K562 (cell line): Measurements from ENCODE around the gene ASIP. TPM values are rescaled to one million over a fixed set of nuclear protein-coding genes. Genes with fewer than 3 reads are reported as not detected.

ENCODE experiments used
- BACH1 ChIP-seq: fragments of 200-800 bp; sonication (Bioruptor generic); IDR thresholded peaks from 2 replicates; pipeline ENCODE4 v1.6.1; 2016; ENCODE audit warnings: missing genetic modification characterization, missing compliant biosample characterization
- CXXC5 ChIP-seq: fragments of 250-450 bp; sonication (Bioruptor Pico); IDR thresholded peaks from 2 replicates; pipeline ENCODE4 v1.8.0; 2022; ENCODE audit warnings: inconsistent platforms, mild to moderate bottlenecking, moderate library complexity
- DEAF1 ChIP-seq: fragments of 450-650 bp; formaldehyde crosslinking; IDR thresholded peaks from 2 replicates; pipeline ENCODE4 v1.4.0; 2020; ENCODE audit warnings: mild to moderate bottlenecking, moderate library complexity
- E2F6 ChIP-seq, 2 experiments: IDR thresholded peaks; 2 replicates each; pipeline ENCODE4 v1.6.1; 2011; ENCODE audit warnings: borderline replicate concordance in 1 of 2, control low read depth in 1 of 2, low read depth in 1 of 2, low read length in 1 of 2, mild to moderate bottlenecking in 1 of 2, mixed read lengths in 1 of 2, moderate library complexity in 1 of 2; ENCODE audit not compliant: insufficient read depth in 1 of 2, insufficient read length in 1 of 2, poor library complexity in 1 of 2, severe bottlenecking in 1 of 2; ENCODE audit errors: extremely low read depth in 1 of 2
- ELK3 ChIP-seq: fragments of 450-650 bp; formaldehyde crosslinking; IDR thresholded peaks from 2 replicates; pipeline ENCODE4 v1.4.0; 2020; ENCODE audit warnings: mild to moderate bottlenecking
- HDAC3 ChIP-seq: fragments of 450-650 bp; IDR thresholded peaks from 2 replicates; pipeline ENCODE4 v1.6.1; 2018; ENCODE audit warnings: borderline replicate concordance, mild to moderate bottlenecking, moderate library complexity; ENCODE audit not compliant: partially characterized antibody
- ID3 ChIP-seq, 2 experiments: fragments of 250-450 bp in 1 of 2; fragments of 450-650 bp in 1 of 2; sonication (Bioruptor Pico) in 1 of 2; IDR thresholded peaks; 2 replicates each; pipeline versions ENCODE4 v1.6.1 to v1.8.0; 2016 to 2021; ENCODE audit warnings: mild to moderate bottlenecking in 2 of 2, moderate library complexity in 2 of 2, missing compliant biosample characterization in 1 of 2, missing genetic modification characterization in 1 of 2
- MAZ ChIP-seq, 2 experiments: fragments of 450-650 bp in 1 of 2; sonication (generic) in 1 of 2; formaldehyde crosslinking; IDR thresholded peaks in 1 of 2; conservative IDR thresholded peaks in 1 of 2; 2 replicates each; pipeline versions ENCODE4 v1.4.0 to v1.5.0; 2020; ENCODE audit warnings: mild to moderate bottlenecking in 1 of 2, missing genetic modification reagents in 1 of 2
- MXI1 ChIP-seq: IDR thresholded peaks from 2 replicates; pipeline ENCODE4 v1.6.1; 2011; ENCODE audit warnings: low read depth, mild to moderate bottlenecking, improper control_type of control experiment, low read length
- NFATC3 ChIP-seq: fragments of 450-650 bp; IDR thresholded peaks from 2 replicates; pipeline ENCODE4 v1.6.1; 2017; ENCODE audit warnings: mild to moderate bottlenecking
- NFIC ChIP-seq: fragments of 450-650 bp; IDR thresholded peaks from 2 replicates; pipeline ENCODE4 v1.6.1; 2017; ENCODE audit warnings: mild to moderate bottlenecking, inconsistent platforms
- RERE ChIP-seq: sonication (generic); formaldehyde crosslinking; IDR thresholded peaks from 2 replicates; pipeline ENCODE4 v1.8.0; 2023; ENCODE audit warnings: missing genetic modification reagents, mild to moderate bottlenecking, borderline replicate concordance
- TRIM24 ChIP-seq, 2 experiments: fragments of 450-650 bp; IDR thresholded peaks; 2 replicates each; pipeline ENCODE4 v1.6.1; 2016
- YBX1 ChIP-seq: fragments of 450-650 bp; IDR thresholded peaks from 2 replicates; pipeline ENCODE4 v1.7.1; 2016; ENCODE audit warnings: mild to moderate bottlenecking
- ZNF23 ChIP-seq: fragments of 250-450 bp; sonication (Bioruptor Pico); IDR thresholded peaks from 2 replicates; pipeline ENCODE4 v1.4.0; 2020; ENCODE audit warnings: mild to moderate bottlenecking
- ZNF41 ChIP-seq: fragments of 250-450 bp; sonication (Bioruptor Pico); conservative IDR thresholded peaks from 2 replicates; pipeline ENCODE4 v1.4.0; 2020; ENCODE audit warnings: mild to moderate bottlenecking
- ZNF551 ChIP-seq: fragments of 250-450 bp; sonication (Bioruptor Pico); IDR thresholded peaks from 2 replicates; pipeline ENCODE4 v1.5.0; 2021; ENCODE audit warnings: mild to moderate bottlenecking, moderate library complexity
- polyA plus RNA-seq, 8 experiments: library from polyadenylated mRNA; depleted of rRNA in 4 of 8; stranded (reverse) in 5 of 8; unstranded in 3 of 8; fragments of >200 nt; fragmentation: Nextera tagmentation in 2 of 8; fragmentation: Illumina TruSeq in 1 of 8; extraction: Ambion mirVana in 2 of 8; extraction: Trizol in 1 of 8; gene quantifications; 2 replicates each; pipeline versions ENCODE4 v1.2.1 to v1.2.3, GENCODE V29; 2011 to 2014; ENCODE audit warnings: inconsistent platforms in 1 of 8, missing spikeins in 1 of 8
- total RNA-seq, 7 experiments: library from RNA; depleted of rRNA in 6 of 7; stranded (reverse); fragments of >200 nt in 6 of 7; fragmentation: Illumina TruSeq in 2 of 7; extraction: Trizol in 2 of 7; gene quantifications; 2 replicates each; pipeline versions ENCODE4 v1.2.1 to v1.2.3, GENCODE V29; 2011 to 2021; ENCODE audit warnings: low replicate concordance in 1 of 7

ASIP gene
- total and polyA plus RNA-seq, 9 of the 15 experiments (the other 6 are each of a cell fraction or from before 2014, with no cell fraction given): not detected

- no peak for TF ChIP-seq DEAF1 (CRISPR knock-in tag)
- no peak for TF ChIP-seq ZNF23
- TF ChIP-seq ELK3: no peak
- no peak for TF ChIP-seq NFIC
- no peak for TF ChIP-seq YBX1
- no peak for TF ChIP-seq NFATC3
- TF ChIP-seq TRIM24 (IDR thresholded peaks at IDR 0.05): peak in 1 of 2 experiments; percentile 23; a peak in 1 of 4 replicates
- no peak for TF ChIP-seq ID3 (CRISPR knock-in tag; IDR thresholded peaks at IDR 0.05)
- TF ChIP-seq ID3 (tag; IDR thresholded peaks at IDR 0.05): 0 out of 2 replicates have a peak, but pooled peaks have one; percentile 51
- TF ChIP-seq ZNF41 (CRISPR knock-in tag): no peak
- TF ChIP-seq HDAC3: no peak
- no peak for TF ChIP-seq ZNF551 (CRISPR knock-in tag)
- peak; percentile 43 to 51; a peak in 2 of 4 replicates for TF ChIP-seq MAZ (CRISPR knock-in tag; conservative IDR thresholded peaks at IDR 0.05 in 1 of 2, IDR thresholded peaks at IDR 0.05 in 1 of 2)
- TF ChIP-seq RERE (CRISPR knock-in tag): no peak
- TF ChIP-seq E2F6 (IDR thresholded peaks at IDR 0.05; ENCODE audit: borderline replicate concordance in 1 of 2, extremely low read depth in 1 of 2, insufficient read depth in 1 of 2, insufficient read length in 1 of 2, low read depth in 1 of 2, low read length in 1 of 2, poor library complexity in 1 of 2, severe bottlenecking in 1 of 2): peak; percentile 48 to 91
- TF ChIP-seq CXXC5 (CRISPR knock-in tag): peak; percentile 88
- no peak for TF ChIP-seq MXI1
- TF ChIP-seq BACH1: peak; percentile 70; the same call in 1 of the 2 replicates
Observed at GRCh38 chr20:34215711-34216381, 25.4 kb upstream of the ASIP start (continued).
